ENCODE results near the gene PIMREG.

Gene PIMREG

DNA sequence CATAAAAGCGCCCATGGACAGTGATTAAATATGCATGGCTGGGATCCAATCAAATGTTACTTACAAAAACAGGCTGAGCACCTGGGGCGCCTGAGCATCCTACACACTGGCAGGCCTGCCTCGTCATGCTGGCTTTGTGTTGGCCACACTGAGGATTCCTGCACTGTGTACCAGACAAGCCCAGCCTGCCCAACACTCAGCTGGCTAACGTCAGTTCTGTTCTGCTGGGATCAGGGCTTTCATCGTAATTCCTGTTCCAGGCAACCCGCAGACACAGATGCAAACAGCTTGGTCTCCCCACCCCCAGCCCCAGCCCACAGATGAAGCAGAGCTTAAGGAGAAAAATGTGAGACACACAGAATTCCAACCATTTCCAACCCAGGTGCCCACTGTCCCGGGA lies 30.7 kb downstream of the PIMREG start:
- in situ Hi-C loops (cut with MboI; ENCODE audit: low pct_unique_long_range_greater_than_20kb, low sequenced_read_pairs, unreplicated experiment), result no loop called here
- no peak for DNase-seq (ENCODE audit: low spot score)
- TF ChIP-seq, protein P1, sequence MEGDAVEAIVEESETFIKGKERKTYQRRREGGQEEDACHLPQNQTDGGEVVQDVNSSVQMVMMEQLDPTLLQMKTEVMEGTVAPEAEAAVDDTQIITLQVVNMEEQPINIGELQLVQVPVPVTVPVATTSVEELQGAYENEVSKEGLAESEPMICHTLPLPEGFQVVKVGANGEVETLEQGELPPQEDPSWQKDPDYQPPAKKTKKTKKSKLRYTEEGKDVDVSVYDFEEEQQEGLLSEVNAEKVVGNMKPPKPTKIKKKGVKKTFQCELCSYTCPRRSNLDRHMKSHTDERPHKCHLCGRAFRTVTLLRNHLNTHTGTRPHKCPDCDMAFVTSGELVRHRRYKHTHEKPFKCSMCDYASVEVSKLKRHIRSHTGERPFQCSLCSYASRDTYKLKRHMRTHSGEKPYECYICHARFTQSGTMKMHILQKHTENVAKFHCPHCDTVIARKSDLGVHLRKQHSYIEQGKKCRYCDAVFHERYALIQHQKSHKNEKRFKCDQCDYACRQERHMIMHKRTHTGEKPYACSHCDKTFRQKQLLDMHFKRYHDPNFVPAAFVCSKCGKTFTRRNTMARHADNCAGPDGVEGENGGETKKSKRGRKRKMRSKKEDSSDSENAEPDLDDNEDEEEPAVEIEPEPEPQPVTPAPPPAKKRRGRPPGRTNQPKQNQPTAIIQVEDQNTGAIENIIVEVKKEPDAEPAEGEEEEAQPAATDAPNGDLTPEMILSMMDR (IDR thresholded peaks at IDR 0.05; ENCODE audit: extremely low read depth, insufficient read depth, missing control alignments), result no peak

DNA sequence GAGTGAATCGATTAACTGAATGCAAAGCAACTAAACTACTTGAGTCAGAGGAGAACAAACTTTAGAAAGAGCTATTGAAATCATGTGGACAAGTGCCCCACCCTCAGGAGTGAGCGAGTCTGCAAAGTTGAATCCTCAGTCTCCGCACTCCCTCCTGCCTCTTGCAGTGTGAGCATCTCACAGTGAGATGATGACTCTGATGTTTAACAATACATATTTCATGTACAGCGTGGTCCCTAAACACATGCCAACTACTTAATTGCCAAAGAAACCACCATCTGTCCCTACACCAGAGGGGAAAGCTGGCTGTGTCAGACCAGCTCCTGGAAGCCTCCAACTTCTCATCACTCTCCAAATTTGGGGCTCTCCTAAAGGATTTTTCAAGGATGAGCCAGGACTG lies 31.2 kb downstream of the PIMREG start:
- TF ChIP-seq, protein P1 (IDR thresholded peaks at IDR 0.05; ENCODE audit: extremely low read depth, insufficient read depth, missing control alignments), result no peak
- in situ Hi-C loops (cut with MboI; ENCODE audit: low pct_unique_long_range_greater_than_20kb, low sequenced_read_pairs, unreplicated experiment), result no loop called here
- no peak for DNase-seq (ENCODE audit: low spot score)

DNA sequence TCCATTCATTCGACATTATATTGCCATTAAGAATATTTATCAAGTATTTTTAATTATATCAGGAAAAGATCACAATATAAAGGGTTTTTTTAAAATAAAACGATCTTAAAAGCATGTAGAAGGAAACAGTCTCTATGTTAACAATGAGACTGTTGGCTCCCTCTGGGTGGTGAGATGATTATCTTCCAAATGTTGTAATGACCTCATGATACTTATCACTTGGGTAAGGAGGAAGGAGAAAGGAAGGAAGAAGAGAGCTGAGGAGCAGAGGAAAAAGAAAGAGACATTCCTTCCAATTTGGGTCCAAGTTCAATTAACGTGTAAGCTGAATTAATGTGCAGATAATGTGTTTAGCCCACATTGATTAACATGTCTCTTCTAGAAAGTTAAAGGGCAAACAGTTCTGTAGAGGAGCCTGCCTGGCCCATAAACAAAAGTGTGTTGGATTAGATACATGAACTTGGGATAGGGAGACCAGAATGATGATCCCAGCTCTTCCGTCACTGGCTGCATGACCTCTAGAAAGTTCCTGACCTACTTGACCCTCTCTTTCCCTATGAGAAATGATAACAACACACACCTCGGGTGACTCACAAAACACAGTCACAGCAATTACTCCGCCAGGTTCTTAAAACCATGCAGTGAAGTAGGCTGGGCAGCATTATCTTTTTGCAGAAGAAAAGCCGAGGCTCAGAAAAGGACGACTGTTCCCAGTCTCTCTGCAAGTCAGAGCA lies 32.0 kb downstream of the PIMREG start:
- DNase-seq (ENCODE audit: low spot score), result no peak
- TF ChIP-seq, protein P1 (IDR thresholded peaks at IDR 0.05; ENCODE audit: extremely low read depth, insufficient read depth, missing control alignments), result no peak
- in situ Hi-C loops (cut with MboI; ENCODE audit: low pct_unique_long_range_greater_than_20kb, low sequenced_read_pairs, unreplicated experiment), result no loop called here

DNA sequence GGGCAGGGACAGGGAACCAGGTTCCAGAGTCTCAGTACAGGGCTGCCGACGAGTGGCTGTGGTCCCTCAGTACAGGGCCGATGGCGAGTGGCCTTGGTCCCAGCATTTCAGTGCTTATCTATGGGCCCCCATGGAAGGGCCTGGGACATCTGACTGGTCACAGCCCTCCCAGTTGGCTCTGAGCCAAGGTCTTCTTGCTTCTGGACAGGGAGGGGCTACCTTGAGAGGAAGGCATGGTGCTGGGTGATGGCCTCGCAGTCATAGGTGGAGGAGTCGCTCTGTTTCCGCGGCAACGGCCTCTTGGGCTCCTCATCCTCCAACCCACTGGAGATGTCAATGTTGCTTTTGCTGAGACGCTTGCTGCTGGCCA lies 32.5 kb downstream of the PIMREG start:
- TF ChIP-seq, protein P1 (IDR thresholded peaks at IDR 0.05; ENCODE audit: extremely low read depth, insufficient read depth, missing control alignments), result no peak
- in situ Hi-C loops (cut with MboI; ENCODE audit: low pct_unique_long_range_greater_than_20kb, low sequenced_read_pairs, unreplicated experiment), result no loop called here
- no peak for DNase-seq (ENCODE audit: low spot score)

DNA sequence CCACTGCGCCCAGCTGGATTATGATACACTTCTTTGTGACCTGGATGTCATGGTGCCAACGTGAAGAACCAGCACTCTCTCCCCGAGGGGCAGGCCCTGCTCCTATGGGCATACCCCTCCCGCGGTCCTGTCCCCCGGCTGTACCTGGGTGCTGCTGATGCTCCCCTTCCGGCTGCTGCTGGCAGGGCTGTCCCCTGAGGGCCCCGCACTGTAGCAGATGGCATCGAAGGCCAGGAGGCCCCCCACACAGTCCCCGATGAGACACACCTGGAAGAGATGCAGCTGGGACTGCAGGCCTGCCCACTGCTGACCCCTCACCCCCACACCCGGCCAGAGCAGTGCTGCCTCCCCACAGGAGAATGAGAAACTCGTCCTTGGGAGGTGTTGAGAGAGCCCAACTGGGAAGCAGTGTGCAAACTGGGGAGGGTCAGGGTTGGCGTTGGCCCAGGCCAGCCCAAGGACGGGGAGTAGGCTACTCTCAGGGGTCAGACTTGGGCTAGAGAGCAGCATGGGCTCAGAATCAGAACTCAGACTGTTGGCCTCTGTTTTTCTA lies 33.7 kb downstream of the PIMREG start:
- in situ Hi-C loops (cut with MboI; ENCODE audit: low pct_unique_long_range_greater_than_20kb, low sequenced_read_pairs, unreplicated experiment), result no loop called here
- TF ChIP-seq, protein P1 (IDR thresholded peaks at IDR 0.05; ENCODE audit: extremely low read depth, insufficient read depth, missing control alignments), result no peak
- no peak for DNase-seq (ENCODE audit: low spot score)

DNA sequence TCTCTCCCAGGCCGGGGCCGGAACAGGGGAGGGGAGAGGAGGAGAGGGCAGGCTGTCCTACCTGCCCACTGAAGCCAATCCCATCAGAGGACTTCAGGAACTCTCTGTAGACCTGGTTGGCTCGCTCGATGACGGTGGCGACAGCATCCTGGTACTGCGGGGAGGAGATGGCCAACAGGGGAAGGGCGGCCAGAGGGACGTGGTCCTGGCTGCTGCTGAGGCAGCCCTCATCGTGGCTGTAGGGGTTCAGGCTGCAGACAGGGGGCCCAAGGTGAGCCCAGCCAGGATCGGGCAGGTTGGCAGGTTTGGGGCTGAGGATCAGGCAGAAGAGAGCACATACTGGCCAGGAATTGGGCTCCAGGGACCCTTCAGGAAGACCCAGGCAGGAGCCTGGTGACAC lies 34.2 kb downstream of the PIMREG start:
- in situ Hi-C loops (cut with MboI; ENCODE audit: low pct_unique_long_range_greater_than_20kb, low sequenced_read_pairs, unreplicated experiment), result no loop called here
- DNase-seq (ENCODE audit: low spot score), result no peak
- TF ChIP-seq, protein P1 (IDR thresholded peaks at IDR 0.05; ENCODE audit: extremely low read depth, insufficient read depth, missing control alignments), result no peak
